ENCODE data around the gene PWWP2B.

DNA sequence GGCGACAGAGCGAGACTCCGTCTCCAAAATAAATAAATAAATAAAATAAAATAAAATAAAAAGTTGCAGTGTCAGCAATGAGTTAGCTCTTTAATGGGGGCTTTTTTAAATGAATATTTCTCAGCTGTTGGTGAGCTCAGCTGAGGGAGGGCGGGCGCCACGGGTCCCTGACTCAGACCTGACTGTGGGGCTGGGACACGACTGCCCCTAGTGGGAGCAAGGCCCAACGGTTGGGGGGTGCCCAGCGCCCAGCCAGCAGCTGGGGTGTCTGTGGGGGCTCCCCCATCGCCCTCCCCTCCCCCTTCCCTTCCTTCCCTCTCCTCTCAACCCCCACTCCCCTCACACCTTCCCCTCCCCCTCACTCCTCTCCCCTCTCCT is 46.6 kb downstream of the PWWP2B start:
- TF ChIP-seq, protein P1, sequence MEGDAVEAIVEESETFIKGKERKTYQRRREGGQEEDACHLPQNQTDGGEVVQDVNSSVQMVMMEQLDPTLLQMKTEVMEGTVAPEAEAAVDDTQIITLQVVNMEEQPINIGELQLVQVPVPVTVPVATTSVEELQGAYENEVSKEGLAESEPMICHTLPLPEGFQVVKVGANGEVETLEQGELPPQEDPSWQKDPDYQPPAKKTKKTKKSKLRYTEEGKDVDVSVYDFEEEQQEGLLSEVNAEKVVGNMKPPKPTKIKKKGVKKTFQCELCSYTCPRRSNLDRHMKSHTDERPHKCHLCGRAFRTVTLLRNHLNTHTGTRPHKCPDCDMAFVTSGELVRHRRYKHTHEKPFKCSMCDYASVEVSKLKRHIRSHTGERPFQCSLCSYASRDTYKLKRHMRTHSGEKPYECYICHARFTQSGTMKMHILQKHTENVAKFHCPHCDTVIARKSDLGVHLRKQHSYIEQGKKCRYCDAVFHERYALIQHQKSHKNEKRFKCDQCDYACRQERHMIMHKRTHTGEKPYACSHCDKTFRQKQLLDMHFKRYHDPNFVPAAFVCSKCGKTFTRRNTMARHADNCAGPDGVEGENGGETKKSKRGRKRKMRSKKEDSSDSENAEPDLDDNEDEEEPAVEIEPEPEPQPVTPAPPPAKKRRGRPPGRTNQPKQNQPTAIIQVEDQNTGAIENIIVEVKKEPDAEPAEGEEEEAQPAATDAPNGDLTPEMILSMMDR (IDR thresholded peaks at IDR 0.05; ENCODE audit: low read depth, low read length, poor library complexity, severe bottlenecking): peak; percentile 71
- no peak for TF ChIP-seq EZH2phosphoT487 (IDR thresholded peaks at IDR 0.05; ENCODE audit: borderline replicate concordance, low read length)
